Measurements from ENCODE around the gene GPR161. TPM values are rescaled to one million over a fixed set of nuclear protein-coding genes. Genes with fewer than 3 reads are reported as not detected.

The GPR161 gene
- total and polyA plus RNA-seq, 9 of the 15 experiments (the other 6 are each of a cell fraction or from before 2014, with no cell fraction given): 0.15 to 2.4 (median 0.76) TPM

DNA sequence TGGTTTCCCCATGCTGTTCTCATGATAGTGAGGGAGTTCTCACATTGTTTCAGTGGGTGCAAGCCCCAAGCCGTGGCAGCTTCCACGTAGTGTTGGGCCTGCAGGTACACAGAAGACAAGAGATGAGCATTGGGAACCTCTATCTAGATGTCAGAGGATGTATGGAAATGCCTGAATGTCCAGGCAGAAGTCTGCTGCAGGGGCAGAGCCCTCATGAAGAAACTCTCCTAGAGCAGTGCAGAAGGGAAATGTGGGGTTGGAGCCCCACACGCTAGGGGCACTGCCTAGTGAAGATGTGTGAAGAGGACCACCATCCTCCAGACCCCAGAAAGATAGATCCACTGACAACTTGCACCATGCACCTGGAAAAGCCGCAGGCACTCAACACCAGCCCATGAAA, 17.0 kb downstream of the GPR161 start:
- Histone ChIP-seq H3K4me3 (no peak overlapping the region), H4K20me1 (replicated peaks; ENCODE audit: control insufficient read depth, insufficient read depth, low read length) (no peaks in the 10 kb centered on the region), H3K27me3 (ENCODE audit: control insufficient read depth in 2 of 2, insufficient read depth in 2 of 2, low read length in 2 of 2) (peaks cover 5 to 11% of the 10 kb centered on the region in 2 experiments; a peak in 4 of 5 replicates), H3K9me3 (replicated peaks; ENCODE audit: control insufficient read depth, insufficient read depth, low read depth, low read length) (peaks cover 4% of the 10 kb centered on the region; the same call in 1 of the 2 replicates), H3K9ac (ENCODE audit: insufficient read depth in 1 of 2, low read depth in 2 of 2, low read length in 2 of 2) (no peak overlapping the region), H3K4me1 (replicated peaks in 1 of 2; ENCODE audit: control insufficient read depth in 2 of 2, insufficient read depth in 2 of 2, low read length in 2 of 2) (no peaks in the 10 kb centered on the region; a peak in 3 of 5 replicates), H3K36me3 (ENCODE audit: control insufficient read depth, insufficient read depth, low read length) (no peaks in the 10 kb centered on the region), H3K27ac (ENCODE audit: extremely low read depth, low read depth, low read length) (no peak overlapping the region), H3K4me2 (ENCODE audit: insufficient read depth, low read length) (no peak overlapping the region), H3K79me2 (ENCODE audit: control insufficient read depth, insufficient read depth, low read length) (no peaks in the 10 kb centered on the region), H3K9me1 (ENCODE audit: control insufficient read depth, insufficient read depth, low read length) (no peaks in the 10 kb centered on the region), H2AFZ (ENCODE audit: low read depth, low read length) (no peak overlapping the region)
- BruUV-seq (replicated peaks): no TSS peak
- TF ChIP-seq NCOR1 (IDR thresholded peaks at IDR 0.05): no peak
- TF ChIP-seq ZNF551 (CRISPR knock-in tag; IDR thresholded peaks at IDR 0.05): no peak
- TF ChIP-seq ZNF444 (CRISPR knock-in tag; IDR thresholded peaks at IDR 0.05): no peak
- peak in 1 of 2 experiments; percentile 86; a peak in 1 of 3 replicates for TF ChIP-seq CBX3 (IDR thresholded peaks at IDR 0.05; ENCODE audit: borderline replicate concordance in 1 of 2, low read length in 2 of 2)
- TF ChIP-seq ATF6 (CRISPR knock-in tag; IDR thresholded peaks at IDR 0.05): no peak
- TF ChIP-seq LCOR (CRISPR knock-in tag; IDR thresholded peaks at IDR 0.05): no peak
- TF ChIP-seq CBX5 (IDR thresholded peaks at IDR 0.05; ENCODE audit: borderline replicate concordance, low read depth): peak; percentile 68; the same call in 1 of the 2 replicates
- TF ChIP-seq, protein P1, sequence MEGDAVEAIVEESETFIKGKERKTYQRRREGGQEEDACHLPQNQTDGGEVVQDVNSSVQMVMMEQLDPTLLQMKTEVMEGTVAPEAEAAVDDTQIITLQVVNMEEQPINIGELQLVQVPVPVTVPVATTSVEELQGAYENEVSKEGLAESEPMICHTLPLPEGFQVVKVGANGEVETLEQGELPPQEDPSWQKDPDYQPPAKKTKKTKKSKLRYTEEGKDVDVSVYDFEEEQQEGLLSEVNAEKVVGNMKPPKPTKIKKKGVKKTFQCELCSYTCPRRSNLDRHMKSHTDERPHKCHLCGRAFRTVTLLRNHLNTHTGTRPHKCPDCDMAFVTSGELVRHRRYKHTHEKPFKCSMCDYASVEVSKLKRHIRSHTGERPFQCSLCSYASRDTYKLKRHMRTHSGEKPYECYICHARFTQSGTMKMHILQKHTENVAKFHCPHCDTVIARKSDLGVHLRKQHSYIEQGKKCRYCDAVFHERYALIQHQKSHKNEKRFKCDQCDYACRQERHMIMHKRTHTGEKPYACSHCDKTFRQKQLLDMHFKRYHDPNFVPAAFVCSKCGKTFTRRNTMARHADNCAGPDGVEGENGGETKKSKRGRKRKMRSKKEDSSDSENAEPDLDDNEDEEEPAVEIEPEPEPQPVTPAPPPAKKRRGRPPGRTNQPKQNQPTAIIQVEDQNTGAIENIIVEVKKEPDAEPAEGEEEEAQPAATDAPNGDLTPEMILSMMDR (IDR thresholded peaks at IDR 0.05 in 2 of 3, conservative IDR thresholded peaks at IDR 0.05 in 1 of 3; ENCODE audit: insufficient read depth in 2 of 3, low read depth in 1 of 3, low read length in 3 of 3): no peak
- TF ChIP-seq ZNF280A (IDR thresholded peaks at IDR 0.05; ENCODE audit: low read depth, partially characterized antibody): peak; percentile 53
- peak; percentile 72; the same call in 1 of the 2 replicates for TF ChIP-seq TRIM28 (IDR thresholded peaks at IDR 0.05)
- TF ChIP-seq, protein P2, sequence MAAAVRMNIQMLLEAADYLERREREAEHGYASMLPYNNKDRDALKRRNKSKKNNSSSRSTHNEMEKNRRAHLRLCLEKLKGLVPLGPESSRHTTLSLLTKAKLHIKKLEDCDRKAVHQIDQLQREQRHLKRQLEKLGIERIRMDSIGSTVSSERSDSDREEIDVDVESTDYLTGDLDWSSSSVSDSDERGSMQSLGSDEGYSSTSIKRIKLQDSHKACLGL (CRISPR knock-in tag; IDR thresholded peaks at IDR 0.05; ENCODE audit: borderline replicate concordance, poor library complexity, severe bottlenecking): no peak
- DNase-seq (ENCODE audit: extremely low read depth in 1 of 4, low spot score in 3 of 4) (no peak), ATAC-seq (no peak), FAIRE-seq (no peak)
- ChIA-PET CTCF (ENCODE audit: low intra/inter-chr PET ratio) (no interaction called here), POLR2A (interaction anchor here (0.7 kb wide), 1 partner anchor 376 kb away, joined by 3 read pairs; no protein-coding TSS in a partner anchor)
- in situ Hi-C loops (cut with MboI): no loop called here
- intact Hi-C loops (cut with micrococcal nuclease): no loop called here
- 10% methylated on average over 4 of the region's 4 CpGs for WGBS (ENCODE audit: insufficient coverage, low coverage, missing lambda C conversion rate)

All from K562 (cell line).